ENCODE data around the gene ARF6.

GRCh38 chr14:49939884-49940510 is 47.1 kb downstream of the ARF6 start:
- TF ChIP-seq CTCF (conservative IDR thresholded peaks at IDR 0.05; ENCODE audit: low read depth, low read length) (no peak), EZH2 (IDR thresholded peaks at IDR 0.05; ENCODE audit: low read length, unreplicated experiment) (no peak)
